NB4 (cell line): ENCODE data around the gene PRR35.

Experiments
- MAX ChIP-seq: IDR thresholded peaks from 2 replicates; pipeline ENCODE4 v1.6.1; 2011; ENCODE audit warnings: low read depth, low read length
- POLR2A ChIP-seq: IDR thresholded peaks from 2 replicates; pipeline ENCODE4 v1.6.1; 2011; ENCODE audit warnings: mild to moderate bottlenecking; ENCODE audit not compliant: insufficient read length; ENCODE audit errors: extremely low read depth
- TF ChIP-seq, protein P1 (sequence below): IDR thresholded peaks from one replicate; pipeline ENCODE4 v1.5.1; 2012; ENCODE audit warnings: low read depth, low read length

GRCh38 chr16:568401-569258 is 8.4 kb downstream of the PRR35 start:
- TF ChIP-seq, protein P1, sequence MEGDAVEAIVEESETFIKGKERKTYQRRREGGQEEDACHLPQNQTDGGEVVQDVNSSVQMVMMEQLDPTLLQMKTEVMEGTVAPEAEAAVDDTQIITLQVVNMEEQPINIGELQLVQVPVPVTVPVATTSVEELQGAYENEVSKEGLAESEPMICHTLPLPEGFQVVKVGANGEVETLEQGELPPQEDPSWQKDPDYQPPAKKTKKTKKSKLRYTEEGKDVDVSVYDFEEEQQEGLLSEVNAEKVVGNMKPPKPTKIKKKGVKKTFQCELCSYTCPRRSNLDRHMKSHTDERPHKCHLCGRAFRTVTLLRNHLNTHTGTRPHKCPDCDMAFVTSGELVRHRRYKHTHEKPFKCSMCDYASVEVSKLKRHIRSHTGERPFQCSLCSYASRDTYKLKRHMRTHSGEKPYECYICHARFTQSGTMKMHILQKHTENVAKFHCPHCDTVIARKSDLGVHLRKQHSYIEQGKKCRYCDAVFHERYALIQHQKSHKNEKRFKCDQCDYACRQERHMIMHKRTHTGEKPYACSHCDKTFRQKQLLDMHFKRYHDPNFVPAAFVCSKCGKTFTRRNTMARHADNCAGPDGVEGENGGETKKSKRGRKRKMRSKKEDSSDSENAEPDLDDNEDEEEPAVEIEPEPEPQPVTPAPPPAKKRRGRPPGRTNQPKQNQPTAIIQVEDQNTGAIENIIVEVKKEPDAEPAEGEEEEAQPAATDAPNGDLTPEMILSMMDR = no peak
- no peak for TF ChIP-seq POLR2A
- no peak for TF ChIP-seq MAX
